Spleen (tissue), 7 donors: ENCODE data around the gene ARHGAP10.

Experiments
- POLR2A ChIP-seq, 3 donors: fragments of 450-650 bp; IDR thresholded peaks; one replicate each; pipeline ENCODE4 v1.5.1; 2017; ENCODE audit warnings: antibody characterized with exemption in 3 of 3, mild to moderate bottlenecking in 1 of 3
- POLR2AphosphoS5 ChIP-seq, 3 donors: sonication (generic); formaldehyde crosslinking; IDR thresholded peaks; one replicate each; pipeline ENCODE4 v1.5.1; 2017; ENCODE audit warnings: antibody characterized with exemption in 3 of 3
- TF ChIP-seq, protein P1 (sequence below), 11 experiments: fragments of 200-600 bp in 7 of 11; fragments of 450-650 bp in 4 of 11; sonication (generic) in 4 of 11; IDR thresholded peaks in 8 of 11; conservative IDR thresholded peaks in 3 of 11; 1 replicate in 7 of 11; 2 replicates in 4 of 11; pipeline versions ENCODE4 v1.4.0 to v1.8.0; 2016 to 2021; ENCODE audit warnings: antibody characterized with exemption in 11 of 11, inconsistent platforms in 4 of 11, mild to moderate bottlenecking in 1 of 11
- donor health status: DM: no; HTN: no; CAD: no; lungs with moderate emphysema.
- donor health status: DM: no; HTN: no; CAD: no.
- donor health status: DM: no; HTN: no; CAD: no.

DNA sequence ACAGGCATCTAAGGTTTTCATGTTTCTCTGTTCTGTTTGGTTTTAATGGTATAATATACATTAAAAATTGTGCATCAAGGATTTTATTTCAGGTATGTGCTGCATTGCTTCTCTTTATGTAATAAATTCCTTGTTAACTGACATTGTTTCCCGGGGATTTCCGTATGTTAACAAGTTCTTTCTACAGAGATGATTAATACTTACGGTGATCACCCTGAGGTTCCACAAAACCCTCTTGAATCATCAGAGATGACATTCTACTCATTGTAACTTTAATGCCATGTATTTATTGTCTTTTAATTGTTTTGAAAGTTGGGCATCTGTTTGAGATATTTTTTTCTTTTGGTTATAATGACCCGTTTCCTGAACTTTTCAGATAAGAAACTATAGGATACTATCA is 37.5 kb downstream of the ARHGAP10 start:
- TF ChIP-seq POLR2AphosphoS5 (IDR thresholded peaks at IDR 0.05) (no peak), POLR2A (IDR thresholded peaks at IDR 0.05) (no peak)
- TF ChIP-seq, protein P1, sequence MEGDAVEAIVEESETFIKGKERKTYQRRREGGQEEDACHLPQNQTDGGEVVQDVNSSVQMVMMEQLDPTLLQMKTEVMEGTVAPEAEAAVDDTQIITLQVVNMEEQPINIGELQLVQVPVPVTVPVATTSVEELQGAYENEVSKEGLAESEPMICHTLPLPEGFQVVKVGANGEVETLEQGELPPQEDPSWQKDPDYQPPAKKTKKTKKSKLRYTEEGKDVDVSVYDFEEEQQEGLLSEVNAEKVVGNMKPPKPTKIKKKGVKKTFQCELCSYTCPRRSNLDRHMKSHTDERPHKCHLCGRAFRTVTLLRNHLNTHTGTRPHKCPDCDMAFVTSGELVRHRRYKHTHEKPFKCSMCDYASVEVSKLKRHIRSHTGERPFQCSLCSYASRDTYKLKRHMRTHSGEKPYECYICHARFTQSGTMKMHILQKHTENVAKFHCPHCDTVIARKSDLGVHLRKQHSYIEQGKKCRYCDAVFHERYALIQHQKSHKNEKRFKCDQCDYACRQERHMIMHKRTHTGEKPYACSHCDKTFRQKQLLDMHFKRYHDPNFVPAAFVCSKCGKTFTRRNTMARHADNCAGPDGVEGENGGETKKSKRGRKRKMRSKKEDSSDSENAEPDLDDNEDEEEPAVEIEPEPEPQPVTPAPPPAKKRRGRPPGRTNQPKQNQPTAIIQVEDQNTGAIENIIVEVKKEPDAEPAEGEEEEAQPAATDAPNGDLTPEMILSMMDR (IDR thresholded peaks at IDR 0.05 in 8 of 11, conservative IDR thresholded peaks at IDR 0.05 in 3 of 11): no peak
